ENCODE results near the gene MCUR1. TPM values are rescaled to one million over a fixed set of nuclear protein-coding genes. Genes with fewer than 3 reads are reported as not detected.

The MCUR1 gene
- total RNA-seq, 2 experiments from 2014 or later: 23.5 to 32.7 TPM

- no peak for DNase-seq
- peaks cover 4% of the 10 kb centered on the region for H3K27me3 Mint-ChIP-seq
- peaks cover 2% of the 10 kb centered on the region for H3K9me3 Mint-ChIP-seq
- H3K4me3 Mint-ChIP-seq: no peak overlapping the region
- ChIA-PET POLR2A (no interaction called here), CTCF (interaction anchor here (3.1 kb wide), 1 partner anchor 13 kb away, joined by 12 read pairs; no protein-coding TSS in a partner anchor)
- peaks cover 53% of the 10 kb centered on the region for H3K4me1 Mint-ChIP-seq
- peaks cover 4% of the 10 kb centered on the region for H3K36me3 Mint-ChIP-seq (ENCODE audit: low read depth)
- H3K27ac Mint-ChIP-seq: no peak overlapping the region
These were observed 49.4 kb downstream of the MCUR1 start for GRCh38 chr6:13764996-13765395.

GRCh38 chr6:13763740-13764381, 50.5 kb downstream of the MCUR1 start:
- Mint-ChIP-seq H3K4me1 (peaks cover 55% of the 10 kb centered on the region), H3K36me3 (ENCODE audit: low read depth) (peaks cover 4% of the 10 kb centered on the region), H3K27ac (no peak overlapping the region), H3K27me3 (peaks cover 4% of the 10 kb centered on the region), H3K9me3 (peaks cover 5% of the 10 kb centered on the region), H3K4me3 (no peak overlapping the region)
- ChIA-PET POLR2A (no interaction called here), CTCF (interaction anchor here (1.1 to 3.1 kb wide), 3 partner anchors 8 to 149 kb away, joined by 3 to 12 read pairs (median 4); partner anchors contain the start of gene NOL7)
- DNase-seq: no peak

- peaks cover 5% of the 10 kb centered on the region for H3K9me3 Mint-ChIP-seq
- H3K4me1 Mint-ChIP-seq: peaks cover 51% of the 10 kb centered on the region
- H3K27ac Mint-ChIP-seq: peak overlapping the region; percentile 88
- peaks cover 4% of the 10 kb centered on the region for H3K36me3 Mint-ChIP-seq (ENCODE audit: low read depth)
- POLR2A ChIA-PET: no interaction called here
- peak overlapping the region; percentile 50 for H3K4me3 Mint-ChIP-seq
- peak; percentile 55 for DNase-seq
- peaks cover 4% of the 10 kb centered on the region for H3K27me3 Mint-ChIP-seq
- CTCF ChIA-PET: interaction anchor here (0.7 to 3.1 kb wide), 7 partner anchors 8 to 59 kb away, joined by 3 to 12 read pairs (median 3); no protein-coding TSS in a partner anchor
These were observed 51.5 kb downstream of the MCUR1 start for GRCh38 chr6:13762611-13763441.

- Mint-ChIP-seq H3K9me3 (peaks cover 5% of the 10 kb centered on the region), H3K36me3 (ENCODE audit: low read depth) (peaks cover 4% of the 10 kb centered on the region), H3K4me3 (no peak overlapping the region), H3K27me3 (no peaks in the 10 kb centered on the region), H3K4me1 (peaks cover 39% of the 10 kb centered on the region), H3K27ac (peak overlapping the region; percentile 58)
- ChIA-PET POLR2A (no interaction called here), CTCF (interaction anchor here (0.9 to 1.7 kb wide), 5 partner anchors 9 to 37 kb away, joined by 3 to 5 read pairs (median 3); no protein-coding TSS in a partner anchor)
- no peak for DNase-seq
These were observed 52.9 kb downstream of the MCUR1 start for GRCh38 chr6:13761361-13762036.

- no peak for DNase-seq
- peaks cover 4% of the 10 kb centered on the region for H3K36me3 Mint-ChIP-seq (ENCODE audit: low read depth)
- H3K27ac Mint-ChIP-seq: no peak overlapping the region
- POLR2A ChIA-PET: no interaction called here
- H3K27me3 Mint-ChIP-seq: no peaks in the 10 kb centered on the region
- no peak overlapping the region for H3K4me3 Mint-ChIP-seq
- peaks cover 5% of the 10 kb centered on the region for H3K9me3 Mint-ChIP-seq
- peaks cover 30% of the 10 kb centered on the region for H3K4me1 Mint-ChIP-seq
- CTCF ChIA-PET: interaction anchor here (0.9 to 1.7 kb wide), 6 partner anchors 8 to 36 kb away, joined by 3 to 6 read pairs (median 3); no protein-coding TSS in a partner anchor
These were observed 53.8 kb downstream of the MCUR1 start for GRCh38 chr6:13760307-13761304.

DNA sequence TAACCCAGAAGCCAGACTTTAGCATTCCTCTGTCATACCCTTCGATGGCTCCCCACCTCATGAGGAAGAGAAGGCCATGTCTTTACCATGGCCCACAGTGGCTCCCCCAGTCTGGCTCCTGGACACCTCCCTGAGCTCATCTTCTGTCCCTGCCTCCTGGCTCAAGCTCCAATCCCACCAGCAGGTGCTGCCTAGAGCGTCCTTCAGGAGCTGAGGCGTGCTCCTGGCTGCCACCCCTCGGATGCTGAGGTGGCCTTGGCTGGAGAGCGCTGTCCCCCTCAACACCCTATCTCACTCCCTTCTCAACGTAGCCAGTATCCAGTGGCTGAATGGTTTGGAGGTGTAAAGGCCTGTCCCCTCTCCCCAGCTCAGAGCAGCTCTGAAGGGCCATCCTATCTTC, 55.3 kb downstream of the MCUR1 start:
- H3K27me3 Mint-ChIP-seq: no peaks in the 10 kb centered on the region

GRCh38 chr6:13754644-13755043, 59.7 kb downstream of the MCUR1 start:
- POLR2A ChIA-PET: no interaction called here
- no peaks in the 10 kb centered on the region for H3K9me3 Mint-ChIP-seq
- no peak overlapping the region for H3K4me3 Mint-ChIP-seq
- CTCF ChIA-PET: no interaction called here
- no peaks in the 10 kb centered on the region for H3K36me3 Mint-ChIP-seq (ENCODE audit: low read depth)
- no peak overlapping the region for H3K27ac Mint-ChIP-seq
- H3K4me1 Mint-ChIP-seq: peaks cover 1% of the 10 kb centered on the region
- no peak for DNase-seq
- H3K27me3 Mint-ChIP-seq: no peaks in the 10 kb centered on the region

More for the DNA sequence above, 55.3 kb downstream of the MCUR1 start:
- DNase-seq: no peak
- Mint-ChIP-seq H3K27ac (no peak overlapping the region), H3K4me1 (peaks cover 27% of the 10 kb centered on the region), H3K36me3 (ENCODE audit: low read depth) (peaks cover 4% of the 10 kb centered on the region), H3K9me3 (peaks cover 5% of the 10 kb centered on the region), H3K4me3 (no peak overlapping the region)
- ChIA-PET CTCF (interaction anchor here (1.0 to 1.4 kb wide), 3 partner anchors 11 to 36 kb away, joined by 3 to 5 read pairs (median 4); no protein-coding TSS in a partner anchor), POLR2A (no interaction called here)

- Mint-ChIP-seq H3K27ac (no peak overlapping the region), H3K9me3 (peaks cover 7% of the 10 kb centered on the region), H3K4me1 (peaks cover 10% of the 10 kb centered on the region), H3K36me3 (ENCODE audit: low read depth) (peaks cover 2% of the 10 kb centered on the region), H3K4me3 (no peak overlapping the region), H3K27me3 (no peaks in the 10 kb centered on the region)
- ChIA-PET POLR2A (no interaction called here), CTCF (interaction anchor here (0.8 to 1.2 kb wide), 2 partner anchors 16 kb away, joined by 3 read pairs; no protein-coding TSS in a partner anchor)
- DNase-seq: no peak
These were observed 70.6 kb downstream of the MCUR1 start for GRCh38 chr6:13743736-13744127.

- Mint-ChIP-seq H3K36me3 (ENCODE audit: low read depth) (peaks cover 2% of the 10 kb centered on the region), H3K4me1 (peaks cover 7% of the 10 kb centered on the region), H3K9me3 (peaks cover 7% of the 10 kb centered on the region), H3K27ac (no peak overlapping the region), H3K4me3 (no peak overlapping the region), H3K27me3 (no peaks in the 10 kb centered on the region)
- no peak for DNase-seq
- ChIA-PET POLR2A (no interaction called here), CTCF (interaction anchor here (0.8 to 1.2 kb wide), 2 partner anchors 15 to 17 kb away, joined by 3 read pairs; no protein-coding TSS in a partner anchor)
These were observed 71.2 kb downstream of the MCUR1 start for GRCh38 chr6:13742961-13743735.

DNA sequence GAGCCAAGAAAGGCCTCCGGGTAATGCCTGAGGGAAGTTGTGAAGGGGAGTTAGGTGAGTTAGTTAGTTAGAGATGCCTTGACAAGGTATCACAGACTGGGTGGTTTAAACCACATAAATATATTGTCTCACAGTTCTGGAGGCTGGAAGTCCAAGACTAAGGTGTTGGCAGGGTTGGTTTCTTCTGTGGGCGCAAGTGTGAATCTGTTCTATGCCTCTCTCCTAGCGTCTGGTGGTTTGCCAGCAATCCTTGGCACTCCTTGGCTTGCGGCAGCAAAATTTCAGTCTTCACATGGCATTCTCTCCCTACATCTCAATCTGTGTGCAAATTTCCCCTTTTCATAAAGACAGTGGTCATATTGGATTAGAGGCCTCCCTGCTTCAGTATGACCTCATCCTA, 73.0 kb downstream of the MCUR1 start:
- Mint-ChIP-seq H3K4me1 (no peaks in the 10 kb centered on the region), H3K9me3 (peaks cover 5% of the 10 kb centered on the region), H3K27me3 (no peaks in the 10 kb centered on the region), H3K27ac (no peak overlapping the region), H3K36me3 (ENCODE audit: low read depth) (no peaks in the 10 kb centered on the region), H3K4me3 (no peak overlapping the region)
- CTCF ChIA-PET: interaction anchor here (0.6 kb wide), 1 partner anchor 91 kb away, joined by 3 read pairs; no protein-coding TSS in a partner anchor
- DNase-seq: no peak
- POLR2A ChIA-PET: no interaction called here
